HG03060 (cell line): ENCODE data around the gene GRB10.

ENCODE experiments used
- ATAC-seq: cut with Tn5 transposase; IDR thresholded peaks from one replicate; pipeline ENCODE4 v1.9.1; 2021; ENCODE audit warnings: low read depth, moderate number of reproducible peaks; ENCODE audit not compliant: unreplicated experiment

GRB10 gene

GRCh38 chr7:50676740-50677637 is 105.7 kb downstream of the GRB10 start:
- ATAC-seq = no peak

GRCh38 chr7:50676079-50676478 is 106.6 kb downstream of the GRB10 start:
- no peak for ATAC-seq

GRCh38 chr7:50674896-50675835 is 107.5 kb downstream of the GRB10 start:
- ATAC-seq = no peak

GRCh38 chr7:50674299-50674698 is 108.4 kb downstream of the GRB10 start:
- no peak for ATAC-seq

- ATAC-seq = no peak
Observed at GRCh38 chr7:50673096-50673495, 109.6 kb downstream of the GRB10 start.

- no peak for ATAC-seq
Observed at GRCh38 chr7:50672045-50672444, 110.7 kb downstream of the GRB10 start.

GRCh38 chr7:50671386-50671785 is 111.3 kb downstream of the GRB10 start:
- ATAC-seq = no peak

GRCh38 chr7:50669890-50670289 is 112.8 kb downstream of the GRB10 start:
- ATAC-seq = no peak

GRCh38 chr7:50667789-50668226 is 114.9 kb downstream of the GRB10 start:
- ATAC-seq = no peak

- no peak for ATAC-seq
Observed at GRCh38 chr7:50667338-50667737, 115.4 kb downstream of the GRB10 start.

- ATAC-seq = no peak
Observed at GRCh38 chr7:50666124-50666496, 116.6 kb downstream of the GRB10 start.

GRCh38 chr7:50665403-50666123 is 117.1 kb downstream of the GRB10 start:
- ATAC-seq = no peak

GRCh38 chr7:50664937-50665336 is 117.8 kb downstream of the GRB10 start:
- no peak for ATAC-seq

- ATAC-seq = peak; percentile 55
Observed at GRCh38 chr7:50664461-50664922, 118.2 kb downstream of the GRB10 start.

- no peak for ATAC-seq
Observed at GRCh38 chr7:50663396-50664102, 119.1 kb downstream of the GRB10 start.

- ATAC-seq = no peak
Observed at GRCh38 chr7:50662996-50663395, 119.7 kb downstream of the GRB10 start.

GRCh38 chr7:50662041-50662694 is 120.5 kb downstream of the GRB10 start:
- no peak for ATAC-seq

- peak; percentile 30 for ATAC-seq
Observed at GRCh38 chr7:50661345-50662040, 121.2 kb downstream of the GRB10 start.

GRCh38 chr7:50660830-50661175 is 121.9 kb downstream of the GRB10 start:
- ATAC-seq = no peak
